WTC11 (cell line): Measurements from ENCODE around the gene BHMT2. TPM values are rescaled to one million over a fixed set of nuclear protein-coding genes. Genes with fewer than 3 reads are reported as not detected.

Experiments
- ATAC-seq: fragments of 200-7000 bp; cut with Tn5 transposase; 2 replicates; pipeline ENCODE4 v1.10.0; 2021; ENCODE audit warnings: mild to moderate bottlenecking, moderate library complexity
- CTCF ChIA-PET: fragments of 300-600 bp; sonication (Branson Sonifier 250); formaldehyde crosslinking; loops from one replicate; lab custom pipeline; 2021; ENCODE audit warnings: antibody characterized with exemption; lab: Charles Lee
- POLR2A ChIA-PET: fragments of 350-600 bp; sonication (Branson Sonifier 250); formaldehyde crosslinking; loops from one replicate; lab custom pipeline; 2021; ENCODE audit warnings: antibody characterized with exemption; lab: Charles Lee
- DNase-seq: peaks from one replicate; pipeline ENCODE4 v3.0.0; 2021; ENCODE audit warnings: low spot score
- H3K27ac Mint-ChIP-seq: 2 replicates; pipeline ENCODE4 v1.8.0; 2021; ENCODE audit warnings: mixed read lengths
- H3K27me3 Mint-ChIP-seq: 2 replicates; pipeline ENCODE4 v1.8.0; 2021; ENCODE audit warnings: low read depth, mild to moderate bottlenecking, moderate library complexity, mixed read lengths
- H3K36me3 Mint-ChIP-seq: 2 replicates; pipeline ENCODE4 v1.8.0; 2021; ENCODE audit warnings: mixed read lengths
- H3K4me1 Mint-ChIP-seq: 2 replicates; pipeline ENCODE4 v1.8.0; 2022; ENCODE audit warnings: mixed read lengths
- H3K4me3 Mint-ChIP-seq: 2 replicates; pipeline ENCODE4 v1.8.0; 2021; ENCODE audit warnings: mild to moderate bottlenecking, moderate library complexity, mixed read lengths
- H3K9me3 Mint-ChIP-seq: 2 replicates; pipeline ENCODE4 v1.8.0; 2021; ENCODE audit warnings: mixed read lengths
- ATF1 ChIP-seq: sonication (generic); formaldehyde crosslinking; IDR thresholded peaks from 2 replicates; pipeline ENCODE4 v1.8.1; 2023; ENCODE audit warnings: mild to moderate bottlenecking, moderate library complexity, missing genetic modification reagents
- EMX1 ChIP-seq: fragments of 250-450 bp; sonication (Bioruptor Pico); IDR thresholded peaks from 2 replicates; pipeline ENCODE4 v1.8.0; 2021; ENCODE audit warnings: mild to moderate bottlenecking
- ESRRA ChIP-seq: sonication (generic); formaldehyde crosslinking; IDR thresholded peaks from 2 replicates; pipeline ENCODE4 v1.8.1; 2022; ENCODE audit warnings: mild to moderate bottlenecking, missing genetic modification reagents, borderline replicate concordance
- FOXP1 ChIP-seq: sonication (generic); formaldehyde crosslinking; IDR thresholded peaks from 2 replicates; pipeline ENCODE4 v1.8.0; 2022; ENCODE audit warnings: missing genetic modification reagents, mild to moderate bottlenecking, moderate library complexity, borderline replicate concordance
- GTF2I ChIP-seq: fragments of 250-450 bp; sonication (Bioruptor Pico); conservative IDR thresholded peaks from 2 replicates; pipeline ENCODE4 v1.4.0; 2021; ENCODE audit warnings: mild to moderate bottlenecking
- HMGA2 ChIP-seq: fragments of 250-450 bp; sonication (Bioruptor Pico); IDR thresholded peaks from 2 replicates; pipeline ENCODE4 v1.4.0; 2021; ENCODE audit warnings: mild to moderate bottlenecking, moderate library complexity
- KAT7 ChIP-seq: sonication (generic); formaldehyde crosslinking; IDR thresholded peaks from 2 replicates; pipeline ENCODE4 v1.8.1; 2023; ENCODE audit warnings: missing genetic modification reagents, mild to moderate bottlenecking, borderline replicate concordance
- SOX15 ChIP-seq: fragments of 250-450 bp; sonication (Bioruptor Pico); IDR thresholded peaks from 2 replicates; pipeline ENCODE4 v1.9.0; 2021; ENCODE audit warnings: mild to moderate bottlenecking
- SP1 ChIP-seq: sonication (generic); formaldehyde crosslinking; conservative IDR thresholded peaks from 2 replicates; pipeline ENCODE4 v1.8.1; 2022; ENCODE audit warnings: missing genetic modification reagents
- TCF7 ChIP-seq: sonication (generic); formaldehyde crosslinking; IDR thresholded peaks from 2 replicates; pipeline ENCODE4 v1.8.0; 2022; ENCODE audit warnings: mild to moderate bottlenecking, low read depth, missing genetic modification reagents, moderate library complexity
- ZBTB21 ChIP-seq: sonication (generic); formaldehyde crosslinking; IDR thresholded peaks from 2 replicates; pipeline ENCODE4 v1.8.1; 2023; ENCODE audit warnings: mild to moderate bottlenecking, missing genetic modification reagents, borderline replicate concordance
- ZNF263 ChIP-seq: sonication (generic); formaldehyde crosslinking; IDR thresholded peaks from 2 replicates; pipeline ENCODE4 v1.8.1; 2022; ENCODE audit warnings: low read depth, mild to moderate bottlenecking, moderate library complexity, missing genetic modification reagents
- ZNF317 ChIP-seq: sonication (generic); formaldehyde crosslinking; IDR thresholded peaks from 2 replicates; pipeline ENCODE4 v1.8.1; 2023; ENCODE audit warnings: low read depth, mild to moderate bottlenecking, moderate library complexity, missing genetic modification reagents, borderline replicate concordance
- total RNA-seq: library from RNA; stranded (reverse); gene quantifications from 3 replicates; pipeline ENCODE4 v1.2.3, GENCODE V29; 2021
- TF ChIP-seq, protein P1 (sequence below): fragments of 250-450 bp; sonication (Bioruptor Pico); IDR thresholded peaks from 2 replicates; pipeline ENCODE4 v2.1.2; 2022; ENCODE audit warnings: mild to moderate bottlenecking, moderate library complexity
- TF ChIP-seq, protein P2 (sequence below): fragments of 250-450 bp; sonication (Bioruptor Pico); IDR thresholded peaks from 2 replicates; pipeline ENCODE4 v1.9.0; 2021; ENCODE audit warnings: mild to moderate bottlenecking
- TF ChIP-seq, protein P3 (sequence below): sonication (generic); formaldehyde crosslinking; IDR thresholded peaks from 2 replicates; pipeline ENCODE4 v1.8.0; 2022; ENCODE audit warnings: mild to moderate bottlenecking, missing genetic modification reagents
- TF ChIP-seq, protein P4 (sequence below): fragments of 250-450 bp; sonication (Bioruptor Pico); IDR thresholded peaks from 2 replicates; pipeline ENCODE4 v1.9.0; 2021; ENCODE audit warnings: mild to moderate bottlenecking, borderline replicate concordance
- TF ChIP-seq, protein P5 (sequence below): sonication (generic); formaldehyde crosslinking; IDR thresholded peaks from 2 replicates; pipeline ENCODE4 v1.8.1; 2022; ENCODE audit warnings: mild to moderate bottlenecking, missing genetic modification reagents, moderate library complexity, borderline replicate concordance
- TF ChIP-seq, protein P6 (sequence below): fragments of 250-450 bp; sonication (Bioruptor Pico); IDR thresholded peaks from 2 replicates; pipeline ENCODE4 v1.9.0; 2021; ENCODE audit warnings: mild to moderate bottlenecking
- TF ChIP-seq, protein P7 (sequence below): sonication (generic); formaldehyde crosslinking; IDR thresholded peaks from 2 replicates; pipeline ENCODE4 v1.8.1; 2023; ENCODE audit warnings: mild to moderate bottlenecking, moderate library complexity, missing genetic modification reagents

BHMT2 gene
- total RNA-seq, 1 experiment from 2014 or later = 0.11 TPM

DNA sequence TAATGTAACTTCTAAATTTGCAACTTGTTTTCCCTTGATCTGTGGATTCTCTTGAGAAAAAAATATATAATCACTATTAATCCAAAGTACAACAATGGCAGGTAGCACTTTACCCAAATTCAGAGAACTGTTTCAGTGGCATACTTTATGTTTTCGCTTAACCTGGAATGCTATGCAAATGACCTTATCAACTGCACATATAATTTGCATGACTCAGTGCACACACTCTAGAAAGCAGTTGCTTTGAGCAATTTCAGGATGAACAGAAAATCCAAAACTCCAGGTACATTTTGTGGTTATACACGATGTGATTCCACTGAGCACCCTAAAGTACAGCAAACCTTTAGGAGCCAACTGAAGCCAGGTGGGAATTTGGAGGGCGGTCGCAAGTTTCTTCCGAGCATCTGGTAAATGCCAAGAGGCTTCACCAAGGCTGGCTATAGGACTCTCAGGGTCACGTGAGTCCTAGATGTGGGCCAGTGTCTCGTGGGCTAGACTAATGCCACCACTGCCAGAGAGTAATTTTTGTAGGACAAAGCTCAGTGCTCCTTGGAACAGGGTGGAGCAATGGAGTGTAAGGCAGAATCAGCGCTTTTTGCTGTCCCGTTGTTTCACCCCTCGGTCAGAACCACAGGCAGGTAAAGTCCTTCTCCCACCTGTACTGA is 37.4 kb upstream of the BHMT2 start:
- no peak overlapping the region for H3K27ac Mint-ChIP-seq
- CTCF ChIA-PET = no interaction called here
- no peak overlapping the region for H3K4me3 Mint-ChIP-seq
- POLR2A ChIA-PET = no interaction called here
- H3K36me3 Mint-ChIP-seq = no peaks in the 10 kb centered on the region
- no peaks in the 10 kb centered on the region for H3K27me3 Mint-ChIP-seq
- no peak for ATAC-seq
- DNase-seq = no peak
- H3K4me1 Mint-ChIP-seq = no peaks in the 10 kb centered on the region
- TF ChIP-seq, protein P1, sequence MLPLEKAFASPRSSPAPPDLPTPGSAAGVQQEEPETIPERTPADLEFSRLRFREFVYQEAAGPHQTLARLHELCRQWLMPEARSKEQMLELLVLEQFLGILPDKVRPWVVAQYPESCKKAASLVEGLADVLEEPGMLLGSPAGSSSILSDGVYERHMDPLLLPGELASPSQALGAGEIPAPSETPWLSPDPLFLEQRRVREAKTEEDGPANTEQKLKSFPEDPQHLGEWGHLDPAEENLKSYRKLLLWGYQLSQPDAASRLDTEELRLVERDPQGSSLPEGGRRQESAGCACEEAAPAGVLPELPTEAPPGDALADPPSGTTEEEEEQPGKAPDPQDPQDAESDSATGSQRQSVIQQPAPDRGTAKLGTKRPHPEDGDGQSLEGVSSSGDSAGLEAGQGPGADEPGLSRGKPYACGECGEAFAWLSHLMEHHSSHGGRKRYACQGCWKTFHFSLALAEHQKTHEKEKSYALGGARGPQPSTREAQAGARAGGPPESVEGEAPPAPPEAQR = no peak
- no peak for TF ChIP-seq ZBTB21
- no peak for TF ChIP-seq KAT7 (CRISPR knock-in tag)
- TF ChIP-seq, protein P2, sequence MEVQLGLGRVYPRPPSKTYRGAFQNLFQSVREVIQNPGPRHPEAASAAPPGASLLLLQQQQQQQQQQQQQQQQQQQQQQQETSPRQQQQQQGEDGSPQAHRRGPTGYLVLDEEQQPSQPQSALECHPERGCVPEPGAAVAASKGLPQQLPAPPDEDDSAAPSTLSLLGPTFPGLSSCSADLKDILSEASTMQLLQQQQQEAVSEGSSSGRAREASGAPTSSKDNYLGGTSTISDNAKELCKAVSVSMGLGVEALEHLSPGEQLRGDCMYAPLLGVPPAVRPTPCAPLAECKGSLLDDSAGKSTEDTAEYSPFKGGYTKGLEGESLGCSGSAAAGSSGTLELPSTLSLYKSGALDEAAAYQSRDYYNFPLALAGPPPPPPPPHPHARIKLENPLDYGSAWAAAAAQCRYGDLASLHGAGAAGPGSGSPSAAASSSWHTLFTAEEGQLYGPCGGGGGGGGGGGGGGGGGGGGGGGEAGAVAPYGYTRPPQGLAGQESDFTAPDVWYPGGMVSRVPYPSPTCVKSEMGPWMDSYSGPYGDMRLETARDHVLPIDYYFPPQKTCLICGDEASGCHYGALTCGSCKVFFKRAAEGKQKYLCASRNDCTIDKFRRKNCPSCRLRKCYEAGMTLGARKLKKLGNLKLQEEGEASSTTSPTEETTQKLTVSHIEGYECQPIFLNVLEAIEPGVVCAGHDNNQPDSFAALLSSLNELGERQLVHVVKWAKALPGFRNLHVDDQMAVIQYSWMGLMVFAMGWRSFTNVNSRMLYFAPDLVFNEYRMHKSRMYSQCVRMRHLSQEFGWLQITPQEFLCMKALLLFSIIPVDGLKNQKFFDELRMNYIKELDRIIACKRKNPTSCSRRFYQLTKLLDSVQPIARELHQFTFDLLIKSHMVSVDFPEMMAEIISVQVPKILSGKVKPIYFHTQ = no peak
- TF ChIP-seq, protein P3, sequence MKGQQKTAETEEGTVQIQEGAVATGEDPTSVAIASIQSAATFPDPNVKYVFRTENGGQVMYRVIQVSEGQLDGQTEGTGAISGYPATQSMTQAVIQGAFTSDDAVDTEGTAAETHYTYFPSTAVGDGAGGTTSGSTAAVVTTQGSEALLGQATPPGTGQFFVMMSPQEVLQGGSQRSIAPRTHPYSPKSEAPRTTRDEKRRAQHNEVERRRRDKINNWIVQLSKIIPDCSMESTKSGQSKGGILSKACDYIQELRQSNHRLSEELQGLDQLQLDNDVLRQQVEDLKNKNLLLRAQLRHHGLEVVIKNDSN (CRISPR knock-in tag) = no peak
- TF ChIP-seq, protein P4, sequence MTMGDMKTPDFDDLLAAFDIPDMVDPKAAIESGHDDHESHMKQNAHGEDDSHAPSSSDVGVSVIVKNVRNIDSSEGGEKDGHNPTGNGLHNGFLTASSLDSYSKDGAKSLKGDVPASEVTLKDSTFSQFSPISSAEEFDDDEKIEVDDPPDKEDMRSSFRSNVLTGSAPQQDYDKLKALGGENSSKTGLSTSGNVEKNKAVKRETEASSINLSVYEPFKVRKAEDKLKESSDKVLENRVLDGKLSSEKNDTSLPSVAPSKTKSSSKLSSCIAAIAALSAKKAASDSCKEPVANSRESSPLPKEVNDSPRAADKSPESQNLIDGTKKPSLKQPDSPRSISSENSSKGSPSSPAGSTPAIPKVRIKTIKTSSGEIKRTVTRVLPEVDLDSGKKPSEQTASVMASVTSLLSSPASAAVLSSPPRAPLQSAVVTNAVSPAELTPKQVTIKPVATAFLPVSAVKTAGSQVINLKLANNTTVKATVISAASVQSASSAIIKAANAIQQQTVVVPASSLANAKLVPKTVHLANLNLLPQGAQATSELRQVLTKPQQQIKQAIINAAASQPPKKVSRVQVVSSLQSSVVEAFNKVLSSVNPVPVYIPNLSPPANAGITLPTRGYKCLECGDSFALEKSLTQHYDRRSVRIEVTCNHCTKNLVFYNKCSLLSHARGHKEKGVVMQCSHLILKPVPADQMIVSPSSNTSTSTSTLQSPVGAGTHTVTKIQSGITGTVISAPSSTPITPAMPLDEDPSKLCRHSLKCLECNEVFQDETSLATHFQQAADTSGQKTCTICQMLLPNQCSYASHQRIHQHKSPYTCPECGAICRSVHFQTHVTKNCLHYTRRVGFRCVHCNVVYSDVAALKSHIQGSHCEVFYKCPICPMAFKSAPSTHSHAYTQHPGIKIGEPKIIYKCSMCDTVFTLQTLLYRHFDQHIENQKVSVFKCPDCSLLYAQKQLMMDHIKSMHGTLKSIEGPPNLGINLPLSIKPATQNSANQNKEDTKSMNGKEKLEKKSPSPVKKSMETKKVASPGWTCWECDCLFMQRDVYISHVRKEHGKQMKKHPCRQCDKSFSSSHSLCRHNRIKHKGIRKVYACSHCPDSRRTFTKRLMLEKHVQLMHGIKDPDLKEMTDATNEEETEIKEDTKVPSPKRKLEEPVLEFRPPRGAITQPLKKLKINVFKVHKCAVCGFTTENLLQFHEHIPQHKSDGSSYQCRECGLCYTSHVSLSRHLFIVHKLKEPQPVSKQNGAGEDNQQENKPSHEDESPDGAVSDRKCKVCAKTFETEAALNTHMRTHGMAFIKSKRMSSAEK (CRISPR knock-in tag) = no peak
- no peak for TF ChIP-seq SP1
- TF ChIP-seq EMX1 (CRISPR knock-in tag) = no peak
- no peak for TF ChIP-seq HMGA2
- TF ChIP-seq, protein P5, sequence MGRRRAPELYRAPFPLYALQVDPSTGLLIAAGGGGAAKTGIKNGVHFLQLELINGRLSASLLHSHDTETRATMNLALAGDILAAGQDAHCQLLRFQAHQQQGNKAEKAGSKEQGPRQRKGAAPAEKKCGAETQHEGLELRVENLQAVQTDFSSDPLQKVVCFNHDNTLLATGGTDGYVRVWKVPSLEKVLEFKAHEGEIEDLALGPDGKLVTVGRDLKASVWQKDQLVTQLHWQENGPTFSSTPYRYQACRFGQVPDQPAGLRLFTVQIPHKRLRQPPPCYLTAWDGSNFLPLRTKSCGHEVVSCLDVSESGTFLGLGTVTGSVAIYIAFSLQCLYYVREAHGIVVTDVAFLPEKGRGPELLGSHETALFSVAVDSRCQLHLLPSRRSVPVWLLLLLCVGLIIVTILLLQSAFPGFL (CRISPR knock-in tag) = no peak
- no peak for TF ChIP-seq GTF2I (CRISPR knock-in tag)
- TF ChIP-seq, all 79 proteins: peak for 0
- no peaks in the 10 kb centered on the region for H3K9me3 Mint-ChIP-seq

DNA sequence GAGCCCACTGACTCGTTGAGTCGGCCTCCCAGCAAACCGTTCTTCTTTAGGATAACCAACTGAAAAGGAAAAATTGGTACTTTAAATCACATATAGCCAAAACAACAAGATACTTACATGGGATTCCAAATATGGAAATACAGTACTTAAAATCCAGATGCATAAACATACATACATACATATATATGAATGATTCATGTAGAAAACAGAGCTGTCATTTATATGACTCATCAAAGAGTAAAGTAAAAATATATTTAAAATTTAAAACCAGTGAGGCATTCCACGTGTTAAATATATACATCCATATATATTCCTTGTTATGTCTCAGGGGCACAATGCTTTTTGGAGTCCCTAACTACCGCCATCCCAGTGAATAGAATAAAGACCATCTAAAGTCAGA is 36.8 kb upstream of the BHMT2 start:
- CTCF ChIA-PET = no interaction called here
- H3K27me3 Mint-ChIP-seq = no peaks in the 10 kb centered on the region
- TF ChIP-seq, protein P6, sequence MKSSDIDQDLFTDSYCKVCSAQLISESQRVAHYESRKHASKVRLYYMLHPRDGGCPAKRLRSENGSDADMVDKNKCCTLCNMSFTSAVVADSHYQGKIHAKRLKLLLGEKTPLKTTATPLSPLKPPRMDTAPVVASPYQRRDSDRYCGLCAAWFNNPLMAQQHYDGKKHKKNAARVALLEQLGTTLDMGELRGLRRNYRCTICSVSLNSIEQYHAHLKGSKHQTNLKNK = no peak
- TF ChIP-seq, protein P7, sequence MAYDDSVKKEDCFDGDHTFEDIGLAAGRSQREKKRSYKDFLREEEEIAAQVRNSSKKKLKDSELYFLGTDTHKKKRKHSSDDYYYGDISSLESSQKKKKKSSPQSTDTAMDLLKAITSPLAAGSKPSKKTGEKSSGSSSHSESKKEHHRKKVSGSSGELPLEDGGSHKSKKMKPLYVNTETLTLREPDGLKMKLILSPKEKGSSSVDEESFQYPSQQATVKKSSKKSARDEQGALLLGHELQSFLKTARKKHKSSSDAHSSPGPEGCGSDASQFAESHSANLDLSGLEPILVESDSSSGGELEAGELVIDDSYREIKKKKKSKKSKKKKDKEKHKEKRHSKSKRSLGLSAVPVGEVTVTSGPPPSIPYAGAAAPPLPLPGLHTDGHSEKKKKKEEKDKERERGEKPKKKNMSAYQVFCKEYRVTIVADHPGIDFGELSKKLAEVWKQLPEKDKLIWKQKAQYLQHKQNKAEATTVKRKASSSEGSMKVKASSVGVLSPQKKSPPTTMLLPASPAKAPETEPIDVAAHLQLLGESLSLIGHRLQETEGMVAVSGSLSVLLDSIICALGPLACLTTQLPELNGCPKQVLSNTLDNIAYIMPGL (CRISPR knock-in tag) = no peak
- TF ChIP-seq FOXP1 (CRISPR knock-in tag) = no peak
- no peak for TF ChIP-seq TCF7 (CRISPR knock-in tag)
- no peak for TF ChIP-seq GTF2I (CRISPR knock-in tag)
- no peak for TF ChIP-seq SOX15
- no peak for TF ChIP-seq ZNF263
- TF ChIP-seq ZNF317 = no peak
- no peak for TF ChIP-seq ESRRA (CRISPR knock-in tag)
- TF ChIP-seq ATF1 = no peak

More for the DNA sequence above, 36.8 kb upstream of the BHMT2 start:
- H3K27ac Mint-ChIP-seq = no peak overlapping the region
- no peak for ATAC-seq
- DNase-seq = no peak
- H3K4me1 Mint-ChIP-seq = no peaks in the 10 kb centered on the region
- H3K9me3 Mint-ChIP-seq = no peaks in the 10 kb centered on the region
- no peak overlapping the region for H3K4me3 Mint-ChIP-seq
- H3K36me3 Mint-ChIP-seq = no peaks in the 10 kb centered on the region
- POLR2A ChIA-PET = no interaction called here
